ENCODE results near the gene UMAD1. TPM values are rescaled to one million over a fixed set of nuclear protein-coding genes. Genes with fewer than 3 reads are reported as not detected.

The UMAD1 gene
- total RNA-seq, 1 donor, result 24.9 TPM

DNA sequence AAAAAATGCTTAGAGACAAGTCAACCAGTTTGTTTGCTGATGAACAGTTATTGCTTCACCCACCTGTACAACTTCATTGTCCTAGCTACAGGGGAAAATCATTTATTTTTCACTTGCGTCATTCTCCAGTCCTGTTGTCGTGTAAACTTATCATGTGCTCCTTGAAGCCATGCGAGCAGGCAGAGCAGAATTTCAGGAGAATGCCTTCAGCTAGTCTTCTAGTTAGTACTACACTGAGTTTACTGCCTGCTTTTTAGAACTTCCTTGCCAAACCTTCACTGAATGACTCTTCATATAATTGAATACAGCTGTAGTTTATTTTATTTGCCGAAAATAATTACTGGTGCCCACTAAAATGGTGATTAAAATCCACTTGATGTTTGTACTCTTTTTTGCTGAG is 62.3 kb downstream of the UMAD1 start:
- TF ChIP-seq, protein P1, sequence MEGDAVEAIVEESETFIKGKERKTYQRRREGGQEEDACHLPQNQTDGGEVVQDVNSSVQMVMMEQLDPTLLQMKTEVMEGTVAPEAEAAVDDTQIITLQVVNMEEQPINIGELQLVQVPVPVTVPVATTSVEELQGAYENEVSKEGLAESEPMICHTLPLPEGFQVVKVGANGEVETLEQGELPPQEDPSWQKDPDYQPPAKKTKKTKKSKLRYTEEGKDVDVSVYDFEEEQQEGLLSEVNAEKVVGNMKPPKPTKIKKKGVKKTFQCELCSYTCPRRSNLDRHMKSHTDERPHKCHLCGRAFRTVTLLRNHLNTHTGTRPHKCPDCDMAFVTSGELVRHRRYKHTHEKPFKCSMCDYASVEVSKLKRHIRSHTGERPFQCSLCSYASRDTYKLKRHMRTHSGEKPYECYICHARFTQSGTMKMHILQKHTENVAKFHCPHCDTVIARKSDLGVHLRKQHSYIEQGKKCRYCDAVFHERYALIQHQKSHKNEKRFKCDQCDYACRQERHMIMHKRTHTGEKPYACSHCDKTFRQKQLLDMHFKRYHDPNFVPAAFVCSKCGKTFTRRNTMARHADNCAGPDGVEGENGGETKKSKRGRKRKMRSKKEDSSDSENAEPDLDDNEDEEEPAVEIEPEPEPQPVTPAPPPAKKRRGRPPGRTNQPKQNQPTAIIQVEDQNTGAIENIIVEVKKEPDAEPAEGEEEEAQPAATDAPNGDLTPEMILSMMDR (IDR thresholded peaks at IDR 0.05; ENCODE audit: insufficient read depth, low read length), result no peak
- peak; percentile 41 for DNase-seq (ENCODE audit: low read depth)
- no peak overlapping the region for H3K4me3 ChIP-seq (ENCODE audit: low read depth, low read length)

DNA sequence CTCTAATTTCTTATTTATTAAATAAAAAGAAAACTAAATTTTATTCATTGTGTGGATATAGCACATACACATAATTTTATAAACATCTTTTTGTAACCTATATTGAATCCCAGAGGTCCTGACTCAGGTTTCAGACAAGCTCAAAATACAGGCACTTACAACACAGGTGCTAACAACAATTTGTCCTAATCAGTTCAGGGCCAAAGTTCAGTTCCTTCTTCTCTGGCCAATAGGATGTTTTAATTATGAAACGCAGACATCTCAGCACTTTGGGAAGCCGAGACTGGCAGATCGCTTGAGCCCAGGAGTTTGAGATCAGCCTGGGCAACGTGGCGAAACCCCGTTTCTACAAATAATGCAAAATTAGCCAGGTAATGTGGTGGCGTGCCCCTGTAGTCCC is 62.9 kb downstream of the UMAD1 start:
- TF ChIP-seq, protein P1 (IDR thresholded peaks at IDR 0.05; ENCODE audit: insufficient read depth, low read length), result no peak
- no peak overlapping the region for H3K4me3 ChIP-seq (ENCODE audit: low read depth, low read length)
- DNase-seq (ENCODE audit: low read depth), result no peak

DNA sequence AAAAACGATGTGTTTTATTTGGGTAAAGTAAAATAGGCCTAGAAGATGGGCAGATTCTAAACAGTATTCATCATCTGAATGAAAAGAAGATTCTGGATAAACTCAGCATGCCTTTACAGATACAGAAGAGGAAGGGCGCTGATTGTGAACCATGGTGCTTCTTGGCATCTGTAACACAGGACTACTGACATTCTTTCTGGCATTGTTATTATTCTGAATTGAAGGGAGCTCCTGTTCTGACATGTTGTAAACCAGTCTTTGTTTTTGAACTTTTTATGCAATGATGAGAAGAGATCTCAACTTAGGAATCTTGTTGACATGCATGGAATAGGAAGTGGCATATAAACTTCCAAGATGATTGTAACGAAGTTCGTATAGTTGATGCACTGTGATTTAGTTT is 64.3 kb downstream of the UMAD1 start:
- no peak overlapping the region for H3K4me3 ChIP-seq (ENCODE audit: low read depth, low read length)

DNA sequence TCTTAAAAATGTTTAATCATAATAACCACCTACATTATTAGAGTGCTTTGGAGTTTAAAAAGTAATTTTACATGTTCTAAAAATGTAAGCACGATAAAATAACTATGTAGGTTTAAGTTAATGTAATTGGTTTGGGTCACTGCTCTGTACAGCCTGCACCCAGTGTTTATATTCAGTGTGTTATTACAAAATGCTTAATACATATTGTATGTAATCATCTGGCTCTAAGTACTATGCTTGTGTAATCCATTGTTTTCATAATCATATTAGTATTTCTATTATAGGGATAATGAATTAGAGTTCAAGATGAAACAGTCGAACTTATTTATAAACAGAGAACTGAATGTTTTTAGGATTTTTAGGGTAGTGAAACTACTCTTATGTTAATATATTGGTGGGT is 64.8 kb downstream of the UMAD1 start:
- H3K4me3 ChIP-seq (ENCODE audit: low read depth, low read length), result no peak overlapping the region
- TF ChIP-seq, protein P1 (IDR thresholded peaks at IDR 0.05; ENCODE audit: insufficient read depth, low read length), result no peak
- no peak for DNase-seq (ENCODE audit: low read depth)

More for the DNA sequence above, 64.3 kb downstream of the UMAD1 start:
- TF ChIP-seq, protein P1 (IDR thresholded peaks at IDR 0.05; ENCODE audit: insufficient read depth, low read length), result no peak
- no peak for DNase-seq (ENCODE audit: low read depth)

DNA sequence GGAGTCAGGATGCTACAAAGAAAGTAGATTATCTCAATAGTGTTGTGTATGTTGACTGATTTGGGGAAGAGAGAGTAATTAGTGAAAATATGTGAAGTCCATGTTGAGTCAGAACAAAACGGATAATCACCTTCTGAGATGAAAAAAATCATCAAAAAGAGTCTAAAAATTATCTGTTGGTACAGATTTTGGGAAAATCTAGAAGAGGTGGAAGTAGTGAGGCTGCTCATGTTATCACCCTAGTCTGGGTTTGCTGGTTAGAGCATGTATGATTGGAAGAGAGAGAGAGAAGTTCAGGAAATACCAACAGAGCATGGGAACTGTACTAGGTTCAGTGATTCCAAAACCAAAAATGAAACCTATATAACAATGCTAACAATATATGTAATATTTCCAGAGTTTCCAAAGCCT is 65.6 kb downstream of the UMAD1 start:
- no peak overlapping the region for H3K4me3 ChIP-seq (ENCODE audit: low read depth, low read length)
- TF ChIP-seq, protein P1 (IDR thresholded peaks at IDR 0.05; ENCODE audit: insufficient read depth, low read length), result no peak
- no peak for DNase-seq (ENCODE audit: low read depth)

DNA sequence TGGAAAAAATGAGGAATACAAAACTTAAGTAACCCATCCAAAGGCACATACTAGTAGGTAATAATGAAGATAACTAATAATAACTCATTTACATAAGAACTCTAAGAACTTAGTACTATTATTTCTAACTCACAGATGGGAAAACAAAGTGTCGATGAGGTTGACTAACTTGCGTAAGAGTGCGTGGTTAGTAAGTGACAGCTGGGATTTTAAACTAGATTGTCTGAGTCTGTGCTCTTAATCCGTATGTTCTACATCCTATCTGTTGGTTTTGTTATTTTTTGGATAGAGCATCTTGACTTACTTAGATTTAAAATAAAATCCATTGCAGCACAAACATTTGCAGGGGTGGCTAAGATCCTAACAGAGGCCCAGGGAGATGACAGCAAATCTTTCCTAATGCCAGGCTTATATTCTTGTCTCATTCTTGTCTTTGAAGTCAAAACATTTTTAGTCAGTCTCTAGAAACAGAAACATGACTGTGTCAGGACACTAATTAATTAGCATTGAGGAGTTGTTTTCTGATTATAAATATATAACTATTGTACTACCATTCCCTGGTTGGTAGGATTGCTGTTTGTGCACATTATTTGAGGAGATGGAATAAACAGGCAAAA is 66.1 kb downstream of the UMAD1 start:
- DNase-seq (ENCODE audit: low read depth), result no peak
- TF ChIP-seq, protein P1 (IDR thresholded peaks at IDR 0.05; ENCODE audit: insufficient read depth, low read length), result no peak
- no peak overlapping the region for H3K4me3 ChIP-seq (ENCODE audit: low read depth, low read length)

DNA sequence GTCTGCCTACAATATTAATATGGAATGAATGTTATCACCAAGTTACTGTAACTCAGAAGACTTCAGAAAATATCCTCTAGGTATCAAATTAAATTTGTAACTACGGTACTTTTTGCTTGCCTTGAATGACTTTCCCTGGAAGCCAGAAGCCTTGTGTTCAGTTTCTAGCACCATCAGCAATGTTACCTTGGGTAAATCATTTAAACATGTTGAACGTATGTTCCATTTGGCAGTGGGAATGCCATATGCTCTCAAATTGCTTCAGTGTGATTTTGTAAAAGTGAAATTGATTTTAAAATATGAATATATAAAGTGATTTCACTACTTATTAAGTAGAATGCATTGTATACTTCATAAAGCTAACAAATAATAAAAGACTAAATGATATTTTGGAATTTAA is 66.7 kb downstream of the UMAD1 start:
- no peak for DNase-seq (ENCODE audit: low read depth)
- no peak overlapping the region for H3K4me3 ChIP-seq (ENCODE audit: low read depth, low read length)
- TF ChIP-seq, protein P1 (IDR thresholded peaks at IDR 0.05; ENCODE audit: insufficient read depth, low read length), result no peak
